ENCODE measurements around the gene IL26.

GRCh38 chr12:68178774-68179439, 46.7 kb downstream of the IL26 start:
- TF ChIP-seq, protein P1, sequence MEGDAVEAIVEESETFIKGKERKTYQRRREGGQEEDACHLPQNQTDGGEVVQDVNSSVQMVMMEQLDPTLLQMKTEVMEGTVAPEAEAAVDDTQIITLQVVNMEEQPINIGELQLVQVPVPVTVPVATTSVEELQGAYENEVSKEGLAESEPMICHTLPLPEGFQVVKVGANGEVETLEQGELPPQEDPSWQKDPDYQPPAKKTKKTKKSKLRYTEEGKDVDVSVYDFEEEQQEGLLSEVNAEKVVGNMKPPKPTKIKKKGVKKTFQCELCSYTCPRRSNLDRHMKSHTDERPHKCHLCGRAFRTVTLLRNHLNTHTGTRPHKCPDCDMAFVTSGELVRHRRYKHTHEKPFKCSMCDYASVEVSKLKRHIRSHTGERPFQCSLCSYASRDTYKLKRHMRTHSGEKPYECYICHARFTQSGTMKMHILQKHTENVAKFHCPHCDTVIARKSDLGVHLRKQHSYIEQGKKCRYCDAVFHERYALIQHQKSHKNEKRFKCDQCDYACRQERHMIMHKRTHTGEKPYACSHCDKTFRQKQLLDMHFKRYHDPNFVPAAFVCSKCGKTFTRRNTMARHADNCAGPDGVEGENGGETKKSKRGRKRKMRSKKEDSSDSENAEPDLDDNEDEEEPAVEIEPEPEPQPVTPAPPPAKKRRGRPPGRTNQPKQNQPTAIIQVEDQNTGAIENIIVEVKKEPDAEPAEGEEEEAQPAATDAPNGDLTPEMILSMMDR (IDR thresholded peaks at IDR 0.05; ENCODE audit: low read depth, low read length, poor library complexity, severe bottlenecking): no peak
- no peak for TF ChIP-seq EZH2phosphoT487 (IDR thresholded peaks at IDR 0.05; ENCODE audit: borderline replicate concordance, low read length)
